AG08395 (cell line): Measurements from ENCODE around the gene ERF.
"Not testable (repeated sequence)": the region's sequence is repeated elsewhere in the genome, so short reads cannot be mapped to it uniquely, and the experiment has no call there.

Experiments
- DNase-seq: peaks from one replicate; pipeline ENCODE4 v3.0.0; 2012; ENCODE audit warnings: mixed read lengths, low spot score

ERF gene

GRCh38 chr19:42275103-42275502 lies 20.2 kb upstream of the ERF start:
- DNase-seq: no peak

DNA sequence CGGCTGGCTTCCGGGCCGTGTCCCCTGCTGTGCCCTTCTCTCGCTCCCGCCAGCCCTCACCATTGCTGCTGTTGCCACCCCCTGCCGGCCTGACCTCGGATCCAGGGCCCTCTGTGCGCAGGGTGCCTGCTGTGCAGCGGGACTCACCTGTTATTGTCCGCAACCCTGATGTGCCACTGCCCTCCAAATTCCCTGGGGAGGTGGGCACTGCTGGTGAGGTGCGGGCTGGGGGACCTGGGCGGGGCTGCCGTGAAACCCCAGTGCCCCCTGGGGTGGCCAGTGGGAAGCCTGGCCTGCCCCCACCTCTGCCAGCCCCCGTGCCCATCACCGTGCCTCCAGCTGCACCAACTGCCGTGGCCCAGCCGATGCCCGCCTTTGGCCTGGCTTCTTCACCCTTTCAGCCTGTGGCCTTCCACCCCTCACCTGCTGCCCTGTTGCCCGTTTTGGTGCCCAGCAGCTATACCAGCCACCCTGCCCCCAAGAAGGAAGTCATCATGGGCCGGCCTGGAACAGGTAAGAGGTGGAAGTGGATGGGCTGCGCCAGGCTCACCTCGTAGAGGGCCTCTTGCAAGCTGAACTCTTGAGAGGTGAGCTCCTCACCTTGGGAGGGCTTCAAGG lies 19.2 kb upstream of the ERF start:
- no peak for DNase-seq

DNA sequence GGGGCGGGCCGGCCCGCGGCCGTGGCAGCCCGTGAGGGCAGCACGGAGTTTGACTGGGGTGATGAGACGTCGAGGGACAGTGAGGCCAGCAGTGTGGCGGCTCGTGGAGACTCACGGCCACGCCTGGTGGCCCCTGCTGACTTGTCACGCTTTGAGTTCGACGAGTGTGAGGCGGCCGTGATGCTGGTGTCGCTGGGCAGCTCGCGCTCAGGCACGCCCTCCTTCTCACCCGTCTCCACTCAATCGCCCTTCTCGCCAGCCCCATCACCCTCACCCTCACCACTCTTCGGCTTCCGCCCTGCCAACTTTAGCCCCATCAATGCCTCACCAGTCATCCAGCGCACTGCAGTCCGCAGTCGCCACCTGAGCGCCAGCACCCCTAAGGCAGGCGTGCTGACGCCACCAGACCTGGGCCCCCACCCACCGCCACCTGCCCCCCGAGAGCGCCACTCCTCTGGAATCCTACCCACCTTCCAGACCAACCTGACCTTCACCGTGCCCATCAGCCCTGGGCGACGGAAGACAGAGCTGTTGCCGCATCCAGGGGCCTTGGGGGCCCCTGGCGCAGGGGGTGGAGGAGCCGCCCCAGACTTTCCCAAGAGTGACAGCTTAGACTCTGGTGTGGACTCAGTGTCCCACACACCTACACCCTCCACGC lies 18.6 kb upstream of the ERF start:
- no peak for DNase-seq

DNA sequence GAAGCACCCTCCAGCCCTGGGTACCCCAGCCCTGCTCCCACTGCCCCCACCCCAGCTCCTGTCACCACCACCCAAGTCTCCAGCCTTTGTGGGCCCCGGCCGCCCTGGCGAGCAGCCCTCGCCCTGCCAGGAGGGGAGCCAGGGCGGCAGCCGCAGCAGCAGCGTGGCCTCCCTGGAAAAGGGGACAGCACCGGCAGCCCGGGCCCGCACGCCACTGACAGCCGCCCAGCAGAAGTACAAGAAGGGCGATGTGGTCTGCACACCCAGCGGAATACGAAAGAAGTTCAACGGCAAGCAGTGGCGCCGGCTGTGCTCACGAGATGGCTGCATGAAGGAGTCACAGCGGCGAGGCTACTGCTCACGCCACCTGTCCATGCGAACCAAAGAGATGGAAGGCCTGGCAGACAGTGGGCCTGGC lies 18.1 kb upstream of the ERF start:
- DNase-seq: no peak

GRCh38 chr19:42272535-42272897 lies 17.6 kb upstream of the ERF start:
- DNase-seq: no peak

DNA sequence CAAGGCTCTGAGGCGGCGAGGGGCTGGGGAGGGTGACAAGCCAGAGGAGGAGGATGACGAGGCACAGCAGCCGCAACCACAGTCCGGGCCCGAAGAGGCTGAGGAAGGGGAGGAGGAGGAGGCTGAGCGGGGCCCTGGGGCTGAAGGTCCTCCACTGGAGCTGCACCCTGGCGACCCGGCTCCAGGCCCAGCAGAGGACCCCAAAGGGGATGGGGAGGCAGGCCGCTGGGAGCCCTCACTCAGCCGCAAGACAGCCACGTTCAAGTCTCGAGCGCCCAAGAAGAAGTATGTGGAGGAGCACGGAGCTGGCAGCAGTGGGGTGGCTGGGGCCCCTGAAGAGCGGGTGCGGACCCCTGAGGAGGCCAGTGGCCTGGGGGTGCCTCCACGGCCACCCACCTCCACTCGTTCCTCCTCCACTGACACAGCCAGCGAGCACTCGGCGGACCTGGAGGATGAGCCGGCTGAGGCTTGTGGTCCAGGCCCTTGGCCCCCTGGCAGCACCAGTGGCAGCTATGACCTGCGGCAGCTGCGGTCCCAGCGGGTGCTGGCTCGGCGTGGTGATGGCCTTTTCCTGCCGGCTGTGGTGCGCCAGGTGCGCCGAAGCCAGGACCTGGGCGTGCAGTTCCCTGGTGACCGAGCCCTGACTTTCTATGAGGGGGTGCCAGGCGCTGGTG lies 17.1 kb upstream of the ERF start:
- DNase-seq: no peak

GRCh38 chr19:42271045-42271419 lies 16.1 kb upstream of the ERF start:
- DNase-seq: no peak

DNA sequence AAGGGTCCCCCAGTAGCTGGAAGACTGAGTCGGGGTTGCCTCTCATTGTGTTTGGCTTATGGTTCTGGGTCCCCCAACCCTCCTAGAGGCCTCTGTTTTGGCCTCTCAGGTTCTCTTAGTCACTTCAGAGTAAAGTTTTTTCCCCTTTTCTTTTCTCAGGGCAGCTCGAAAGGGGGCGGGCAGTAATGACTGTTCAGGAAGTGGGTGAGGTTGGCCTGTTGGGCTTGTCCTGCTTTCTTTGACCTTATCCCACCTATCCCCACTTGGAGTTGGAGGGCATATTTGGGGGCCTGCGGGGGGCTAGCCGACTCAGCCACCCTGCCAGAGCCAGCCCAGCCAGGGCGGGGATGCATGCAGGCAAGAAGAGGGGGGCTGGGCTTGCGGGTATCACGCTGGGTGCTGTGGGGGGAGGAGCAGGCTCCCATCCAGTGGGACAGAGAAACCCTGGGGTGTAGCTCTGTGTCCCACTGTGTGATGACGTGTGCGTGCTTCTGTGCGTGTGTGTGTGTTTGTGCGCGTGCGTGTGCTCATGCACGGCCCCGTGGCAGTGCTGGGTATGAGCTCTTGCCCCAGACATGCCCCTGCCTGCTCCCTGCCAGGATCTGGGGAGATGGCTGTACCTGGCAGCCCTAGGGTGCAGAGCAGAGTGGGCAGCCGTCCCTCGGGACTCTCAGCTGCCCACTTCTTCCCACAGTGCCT lies 15.6 kb upstream of the ERF start:
- peak; percentile 80 for DNase-seq

- DNase-seq: no peak
Measured at GRCh38 chr19:42269478-42270345, 14.8 kb upstream of the ERF start.

GRCh38 chr19:42268704-42269477 lies 14.0 kb upstream of the ERF start, which contains the start of gene CIC:
CIC (plus strand) TSS chr19:42269252; CDS start chr19:42271784, 2,532 bp downstream.
- DNase-seq: peak; percentile 98

GRCh38 chr19:42268142-42268703 lies 13.3 kb upstream of the ERF start:
- peak; percentile 96 for DNase-seq

- DNase-seq: no peak
Measured at GRCh38 chr19:42267644-42268141, 12.8 kb upstream of the ERF start.

- not testable (repeated sequence) for DNase-seq
Measured at GRCh38 chr19:42266928-42267603, 12.1 kb upstream of the ERF start.

DNA sequence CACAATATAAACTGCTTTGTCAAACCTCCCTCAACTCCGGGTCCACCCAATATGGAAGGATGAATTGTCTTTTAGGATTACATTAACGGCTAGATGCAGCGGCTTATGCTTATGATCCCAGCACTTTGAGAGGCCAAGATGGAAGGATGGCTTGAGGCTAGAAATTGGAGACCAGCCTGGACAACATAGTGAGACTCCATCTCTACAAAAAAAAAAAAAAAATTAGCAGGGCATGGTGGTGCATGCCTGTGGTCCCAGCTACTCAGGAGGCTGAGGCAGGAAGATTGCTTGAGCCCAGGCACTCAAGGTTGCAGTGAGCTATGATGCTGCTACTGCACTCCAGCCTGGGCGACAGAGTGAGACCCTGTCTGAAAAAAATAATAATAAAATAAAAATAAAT lies 11.2 kb upstream of the ERF start:
- not testable (repeated sequence) for DNase-seq

DNA sequence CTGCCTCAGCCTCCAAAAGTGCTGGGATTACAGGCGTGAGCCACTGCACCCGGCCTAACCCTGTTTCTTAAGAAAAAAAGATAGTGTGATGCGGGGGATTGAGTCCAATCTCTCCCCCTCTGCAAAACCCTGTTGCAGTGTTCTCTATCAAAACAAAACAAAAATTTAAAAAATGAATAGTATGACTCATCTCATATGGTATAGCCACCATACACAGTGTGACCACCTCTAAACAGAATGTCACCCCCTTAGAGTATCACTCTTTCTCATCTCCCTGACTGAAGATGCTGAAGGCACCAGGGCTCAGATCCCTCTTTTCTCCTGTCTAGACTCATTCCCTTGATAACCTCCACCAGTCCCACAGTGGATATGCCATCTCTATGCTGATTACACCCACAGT lies 6.8 kb upstream of the ERF start:
- DNase-seq: no peak

DNA sequence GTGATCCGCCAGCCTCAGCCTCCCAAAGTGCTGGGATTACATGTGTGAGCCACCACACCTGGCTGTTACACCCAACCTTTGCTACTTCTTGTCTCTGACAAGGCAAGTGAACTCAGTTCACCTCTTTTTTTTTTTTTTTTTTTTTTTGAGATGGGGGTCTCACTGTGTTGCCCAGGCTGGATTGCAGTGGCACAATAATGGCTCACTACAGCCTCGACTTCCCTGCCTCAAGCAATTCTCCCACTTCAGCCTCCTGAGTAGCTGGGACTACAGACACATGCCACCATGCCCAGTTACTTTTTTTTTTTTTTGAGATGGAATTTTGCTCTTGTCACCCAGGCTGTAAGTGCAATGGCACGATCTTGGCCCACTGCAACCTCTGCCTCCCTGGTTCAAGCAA lies 2.9 kb upstream of the ERF start:
- not testable (repeated sequence) for DNase-seq

DNA sequence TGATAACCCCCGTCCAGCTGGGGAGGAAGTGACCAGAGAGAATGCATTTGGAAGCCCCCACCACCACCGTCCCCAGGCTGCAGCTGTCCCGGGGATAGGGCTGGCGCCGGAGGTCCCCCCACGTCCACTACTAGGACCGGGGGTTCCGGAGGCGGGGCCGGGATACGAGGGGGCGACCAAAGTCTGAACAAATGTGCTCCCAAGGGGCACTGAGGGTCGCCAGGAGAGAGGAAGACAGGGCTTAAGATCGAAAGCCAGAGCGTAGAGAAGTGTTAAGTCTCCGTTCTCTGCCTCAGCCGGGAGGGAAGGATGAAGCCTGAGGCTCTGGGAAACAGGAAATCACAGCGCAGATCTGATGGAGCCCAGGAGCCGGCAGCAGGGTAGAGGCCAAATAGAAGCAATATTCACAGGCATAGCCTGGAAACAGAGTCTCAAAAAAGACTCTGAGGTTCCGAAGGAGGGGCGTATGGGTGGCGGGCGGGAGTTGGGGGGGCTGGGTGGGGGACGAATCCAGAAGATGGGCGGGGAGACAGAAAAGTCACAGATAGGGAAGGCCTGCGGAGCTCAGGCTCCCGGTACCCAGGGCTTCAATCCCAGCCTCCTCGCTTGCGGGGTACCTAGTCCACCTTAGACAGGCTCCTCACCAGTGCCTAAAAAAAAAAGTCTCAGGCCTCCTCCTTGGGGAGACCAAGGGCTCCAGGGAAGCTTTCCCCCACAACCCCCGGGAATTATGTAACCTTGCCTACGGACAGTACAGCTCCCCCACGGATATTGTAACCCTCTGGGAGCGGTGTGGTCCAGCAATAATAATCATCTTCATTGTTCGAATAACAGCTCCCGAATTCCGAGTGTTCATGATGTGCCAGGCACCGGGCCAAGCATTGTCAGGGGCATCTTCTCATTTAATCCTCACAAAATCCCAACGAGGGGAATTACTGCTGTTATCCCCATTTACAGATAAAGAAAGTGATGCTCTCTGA lies 1.1 kb upstream of the ERF start:
- peak; percentile 37 for DNase-seq

GRCh38 chr19:42254089-42254849 lies 659 bp downstream of the ERF start:
- DNase-seq: no peak
